Spinal cord (tissue), 10 donors: Measurements from ENCODE around the gene CACNA2D2. TPM values are rescaled to one million over a fixed set of nuclear protein-coding genes. Genes with fewer than 3 reads are reported as not detected.

ENCODE experiments used
- DNase-seq, 6 donors: peaks; one replicate each; pipeline versions ENCODE4 v3.0.0 to v3.0.0-alpha.2; 2013 to 2015; ENCODE audit warnings: low spot score in 6 of 6, low read depth in 4 of 6
- H3K27ac ChIP-seq: one replicate; pipeline ENCODE4 v1.5.1; 2013; ENCODE audit warnings: low read depth, low read length, control low read depth
- H3K27me3 ChIP-seq: one replicate; pipeline ENCODE4 v1.6.1; 2013; ENCODE audit warnings: low read length; ENCODE audit not compliant: control insufficient read depth, insufficient read depth
- H3K36me3 ChIP-seq: one replicate; pipeline ENCODE4 v1.6.1; 2013; ENCODE audit warnings: low read length; ENCODE audit not compliant: control insufficient read depth, insufficient read depth
- H3K4me1 ChIP-seq: one replicate; pipeline ENCODE4 v1.6.1; 2013; ENCODE audit warnings: low read length; ENCODE audit not compliant: control insufficient read depth, insufficient read depth
- H3K4me3 ChIP-seq: one replicate; pipeline ENCODE4 v1.5.1; 2013; ENCODE audit warnings: low read depth, low read length, control low read depth
- H3K9me3 ChIP-seq: one replicate; pipeline ENCODE4 v1.6.1; 2013; ENCODE audit warnings: low read length; ENCODE audit not compliant: control insufficient read depth, insufficient read depth
- WGBS: methylation state at CpG from one replicate; pipeline ENCODE4 v1.1.5; 2013; ENCODE audit warnings: missing lambda C conversion rate; ENCODE audit not compliant: insufficient coverage; 5-methylcytosine and 5-hydroxymethylcytosine counted together
- polyA plus RNA-seq, 2 donors: library from polyadenylated mRNA; unstranded; fragments of 120-200 nt; gene quantifications; one replicate each; pipeline ENCODE4 v1.2.1, GENCODE V29; 2013; ENCODE audit not compliant: insufficient read length in 2 of 2
- total RNA-seq, 2 donors: library from RNA; depleted of rRNA in 1 of 2; stranded (reverse); fragments of 120-200 nt in 1 of 2; fragments of >200 nt in 1 of 2; gene quantifications; one replicate each; pipeline versions ENCODE4 v1.2.3 to v1.2.4, GENCODE V29; 2013 to 2014
- donor health status: healthy.

The CACNA2D2 gene
- total and polyA plus RNA-seq, 4 donors: 11.6 to 59.2 (median 38.3) TPM

GRCh38 chr3:50473768-50474167 is 29.7 kb downstream of the CACNA2D2 start:
- no peak overlapping the region for H3K27ac ChIP-seq
- H3K4me3 ChIP-seq: no peak overlapping the region
- no peaks in the 10 kb centered on the region for H3K27me3 ChIP-seq
- peaks cover 43% of the 10 kb centered on the region for H3K36me3 ChIP-seq
- 56% methylated on average over 7 of the region's 10 CpGs for WGBS
- H3K9me3 ChIP-seq: no peaks in the 10 kb centered on the region
- H3K4me1 ChIP-seq: peaks cover 33% of the 10 kb centered on the region
- DNase-seq: no peak

DNA sequence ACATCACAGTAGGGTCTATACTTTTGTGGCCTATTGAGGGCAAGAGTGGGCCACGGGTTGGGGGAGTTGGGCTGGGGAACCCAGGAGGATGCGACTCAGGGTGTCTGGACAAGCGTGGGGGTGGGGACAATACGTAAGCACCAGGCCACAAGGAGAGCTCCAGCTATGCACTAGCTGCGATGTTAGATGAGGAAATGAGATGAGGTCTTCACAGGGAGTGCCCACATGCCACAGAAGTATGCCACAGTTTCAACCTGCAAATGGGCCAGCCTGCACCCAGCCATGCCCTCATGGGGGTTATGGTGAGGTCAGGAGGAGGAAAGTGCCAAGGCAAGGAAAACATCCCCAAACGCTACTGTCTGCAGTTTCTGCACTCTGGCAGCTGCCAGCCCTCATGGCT is 30.5 kb downstream of the CACNA2D2 start:
- H3K4me3 ChIP-seq: no peak overlapping the region
- peaks cover 29% of the 10 kb centered on the region for H3K4me1 ChIP-seq
- no peak overlapping the region for H3K27ac ChIP-seq
- H3K36me3 ChIP-seq: peaks cover 42% of the 10 kb centered on the region
- no peaks in the 10 kb centered on the region for H3K9me3 ChIP-seq
- no peak for DNase-seq
- H3K27me3 ChIP-seq: no peaks in the 10 kb centered on the region
- 75% methylated on average over 5 of the region's 6 CpGs for WGBS

DNA sequence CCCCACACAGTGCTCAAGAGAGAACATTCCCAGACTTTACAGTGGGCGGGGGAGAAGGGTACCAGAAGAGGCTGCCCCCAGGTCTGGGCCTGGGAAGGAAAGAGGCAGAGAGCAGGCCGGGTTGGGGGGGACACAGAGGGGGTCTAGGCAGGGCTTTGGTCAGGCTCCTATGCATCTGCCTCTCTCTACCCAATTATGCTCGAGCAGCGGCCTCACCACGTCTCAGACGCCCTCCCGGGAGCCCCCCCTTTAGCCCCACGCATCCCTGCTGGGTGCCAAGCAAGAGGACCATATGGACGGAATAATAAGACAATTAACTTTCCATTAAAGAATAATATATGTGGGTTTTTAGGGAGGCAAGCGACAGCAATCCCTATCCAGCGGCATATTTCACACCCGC is 32.8 kb downstream of the CACNA2D2 start:
- Histone ChIP-seq H3K36me3 (peaks cover 37% of the 10 kb centered on the region), H3K27me3 (no peaks in the 10 kb centered on the region), H3K9me3 (no peaks in the 10 kb centered on the region), H3K27ac (no peak overlapping the region), H3K4me1 (peaks cover 30% of the 10 kb centered on the region), H3K4me3 (no peak overlapping the region)
- 20% methylated on average over 1 of the region's 12 CpGs for WGBS
- peak in 2 of 6 donors; percentile 23 to 73 for DNase-seq

GRCh38 chr3:50467919-50468318 is 35.5 kb downstream of the CACNA2D2 start:
- no peaks in the 10 kb centered on the region for H3K9me3 ChIP-seq
- H3K27ac ChIP-seq: no peak overlapping the region
- peaks cover 25% of the 10 kb centered on the region for H3K36me3 ChIP-seq
- H3K4me1 ChIP-seq: peaks cover 38% of the 10 kb centered on the region
- H3K4me3 ChIP-seq: no peak overlapping the region
- 41% methylated on average over 9 of the region's 10 CpGs for WGBS
- no peaks in the 10 kb centered on the region for H3K27me3 ChIP-seq
- no peak for DNase-seq

- H3K27me3 ChIP-seq: no peaks in the 10 kb centered on the region
- 83% methylated on average over 5 of the region's 6 CpGs for WGBS
- no peak overlapping the region for H3K4me3 ChIP-seq
Measured at GRCh38 chr3:50466177-50466576, 37.3 kb downstream of the CACNA2D2 start.

GRCh38 chr3:50464569-50464968 is 38.9 kb downstream of the CACNA2D2 start:
- Histone ChIP-seq H3K36me3 (peaks cover 9% of the 10 kb centered on the region), H3K9me3 (no peaks in the 10 kb centered on the region), H3K27me3 (no peaks in the 10 kb centered on the region), H3K4me1 (peaks cover 25% of the 10 kb centered on the region), H3K4me3 (no peak overlapping the region), H3K27ac (no peak overlapping the region)
- peak in 1 of 6 donors; percentile 71 for DNase-seq
- WGBS: 37% methylated on average over 3 of the region's 6 CpGs

More at GRCh38 chr3:50466177-50466576, 37.3 kb downstream of the CACNA2D2 start:
- no peaks in the 10 kb centered on the region for H3K9me3 ChIP-seq
- H3K4me1 ChIP-seq: peaks cover 30% of the 10 kb centered on the region
- peaks cover 16% of the 10 kb centered on the region for H3K36me3 ChIP-seq
- H3K27ac ChIP-seq: no peak overlapping the region
- no peak for DNase-seq

GRCh38 chr3:50459785-50460184 is 43.6 kb downstream of the CACNA2D2 start:
- no peaks in the 10 kb centered on the region for H3K9me3 ChIP-seq
- no peak for DNase-seq
- H3K4me1 ChIP-seq: peaks cover 29% of the 10 kb centered on the region
- peaks cover 6% of the 10 kb centered on the region for H3K36me3 ChIP-seq
- H3K27ac ChIP-seq: no peak overlapping the region
- no peaks in the 10 kb centered on the region for H3K27me3 ChIP-seq
- no CpG with 5 or more reads among the region's 3 CpGs for WGBS
- no peak overlapping the region for H3K4me3 ChIP-seq

GRCh38 chr3:50457988-50458387 is 45.4 kb downstream of the CACNA2D2 start:
- H3K36me3 ChIP-seq: peaks cover 3% of the 10 kb centered on the region
- no peaks in the 10 kb centered on the region for H3K27me3 ChIP-seq
- no peaks in the 10 kb centered on the region for H3K9me3 ChIP-seq
- no peak overlapping the region for H3K27ac ChIP-seq
- WGBS: 85% methylated on average over 6 of the region's 7 CpGs
- peaks cover 34% of the 10 kb centered on the region for H3K4me1 ChIP-seq
- H3K4me3 ChIP-seq: no peak overlapping the region
- no peak for DNase-seq

- Histone ChIP-seq H3K27ac (peak overlapping the region; percentile 33), H3K9me3 (no peaks in the 10 kb centered on the region), H3K27me3 (no peaks in the 10 kb centered on the region), H3K4me3 (no peak overlapping the region), H3K4me1 (peaks cover 54% of the 10 kb centered on the region), H3K36me3 (peaks cover 6% of the 10 kb centered on the region)
- 52% methylated on average over 15 of the region's 31 CpGs for WGBS
- DNase-seq: peak in 3 of 6 donors; percentile 37 to 94 (median 50)
Measured at GRCh38 chr3:50455161-50456018, 48.0 kb downstream of the CACNA2D2 start.
